ENCODE measurements around the gene ASCL2.

- TF ChIP-seq CTCF (conservative IDR thresholded peaks at IDR 0.05; ENCODE audit: low read length) (no peak), EZH2phosphoT487 (IDR thresholded peaks at IDR 0.05; ENCODE audit: borderline replicate concordance, low read depth, low read length) (no peak)
These were observed 3.4 kb upstream of the ASCL2 start for GRCh38 chr11:2273771-2274170.
